Caco-2 (cell line): Measurements from ENCODE around the gene OR7G2. TPM values are rescaled to one million over a fixed set of nuclear protein-coding genes. Genes with fewer than 3 reads are reported as not detected.

Source experiments
- BruUV-seq: library from RNA; stranded (reverse); fragments of 400-500 nt; replicated peaks from 2 replicates; lab custom pipeline; 2021; lab: Mats Ljungman, UMichigan
- CTCF ChIA-PET: fragments of 300-600 bp; sonication (Branson Sonifier 250); formaldehyde crosslinking; loops from one replicate; lab custom pipeline; 2022; ENCODE audit warnings: antibody characterized with exemption; lab: Charles Lee
- POLR2A ChIA-PET: fragments of 300-600 bp; sonication (Branson Sonifier 250); formaldehyde crosslinking; loops from one replicate; lab custom pipeline; 2022; ENCODE audit warnings: antibody characterized with exemption; lab: Charles Lee
- DNase-seq, 2 experiments: peaks; one replicate each; pipeline versions ENCODE4 v3.0.0 to v3.0.0-alpha.2; 2020 to 2022
- H3K27me3 ChIP-seq: replicated peaks from 2 replicates; pipeline ENCODE4 v1.6.0; 2011; ENCODE audit warnings: low read length; ENCODE audit not compliant: control insufficient read depth, insufficient read depth
- H3K36me3 ChIP-seq: 2 replicates; pipeline ENCODE4 v1.5.1; 2011; ENCODE audit warnings: low read length; ENCODE audit not compliant: control insufficient read depth, insufficient read depth
- H3K4me1 ChIP-seq: fragments of 250-450 bp; sonication (Bioruptor Pico); 2 replicates; pipeline ENCODE4 v1.5.1; 2020; ENCODE audit warnings: mild to moderate bottlenecking
- H3K4me3 ChIP-seq: 2 replicates; pipeline ENCODE4 v1.5.1; 2011; ENCODE audit warnings: low read depth, mild to moderate bottlenecking, control low read depth, low read length
- H3K9me3 ChIP-seq: fragments of 250-450 bp; sonication (Bioruptor Pico); 2 replicates; pipeline ENCODE4 v1.5.1; 2020; ENCODE audit warnings: mild to moderate bottlenecking, moderate library complexity
- H3K27ac Mint-ChIP-seq: one replicate; pipeline ENCODE4 v1.8.0; 2022; ENCODE audit warnings: mixed read lengths; ENCODE audit not compliant: unreplicated experiment
- H3K27me3 Mint-ChIP-seq: one replicate; pipeline ENCODE4 v1.8.0; 2022; ENCODE audit warnings: mixed read lengths; ENCODE audit not compliant: insufficient read depth, unreplicated experiment
- H3K36me3 Mint-ChIP-seq: one replicate; pipeline ENCODE4 v1.8.0; 2022; ENCODE audit warnings: mild to moderate bottlenecking, mixed read lengths; ENCODE audit not compliant: insufficient read depth, unreplicated experiment
- H3K4me1 Mint-ChIP-seq: one replicate; pipeline ENCODE4 v1.8.0; 2022; ENCODE audit warnings: low read depth, mixed read lengths; ENCODE audit not compliant: unreplicated experiment
- H3K4me3 Mint-ChIP-seq: one replicate; pipeline ENCODE4 v1.8.0; 2022; ENCODE audit warnings: mild to moderate bottlenecking, moderate library complexity, mixed read lengths; ENCODE audit not compliant: unreplicated experiment
- H3K9me3 Mint-ChIP-seq: one replicate; pipeline ENCODE4 v1.8.0; 2022; ENCODE audit warnings: mixed read lengths; ENCODE audit not compliant: unreplicated experiment
- intact Hi-C: fragments of 100-400 bp; cut with micrococcal nuclease; formaldehyde crosslinking; loops from one replicate; pipeline ENCODE4 v1.10.0; 2022; ENCODE audit not compliant: unreplicated experiment
- total RNA-seq: library from RNA; stranded (reverse); gene quantifications from 2 replicates; pipeline ENCODE4 v1.2.3, GENCODE V29; 2022
- TF ChIP-seq, protein P1 (sequence below), 2 experiments: fragments of 200-600 bp in 1 of 2; IDR thresholded peaks; 1 replicate in 1 of 2; 2 replicates in 1 of 2; pipeline versions ENCODE4 v1.5.1 to v1.8.0; 2011 to 2022; ENCODE audit warnings: antibody characterized with exemption in 1 of 2, control low read depth in 1 of 2, inconsistent platforms in 1 of 2, low read depth in 1 of 2, low read length in 1 of 2, mild to moderate bottlenecking in 1 of 2, moderate library complexity in 1 of 2; ENCODE audit not compliant: insufficient read depth in 1 of 2, severe bottlenecking in 1 of 2, unreplicated experiment in 1 of 2

The OR7G2 gene
- total RNA-seq, 1 experiment from 2014 or later = not detected

DNA sequence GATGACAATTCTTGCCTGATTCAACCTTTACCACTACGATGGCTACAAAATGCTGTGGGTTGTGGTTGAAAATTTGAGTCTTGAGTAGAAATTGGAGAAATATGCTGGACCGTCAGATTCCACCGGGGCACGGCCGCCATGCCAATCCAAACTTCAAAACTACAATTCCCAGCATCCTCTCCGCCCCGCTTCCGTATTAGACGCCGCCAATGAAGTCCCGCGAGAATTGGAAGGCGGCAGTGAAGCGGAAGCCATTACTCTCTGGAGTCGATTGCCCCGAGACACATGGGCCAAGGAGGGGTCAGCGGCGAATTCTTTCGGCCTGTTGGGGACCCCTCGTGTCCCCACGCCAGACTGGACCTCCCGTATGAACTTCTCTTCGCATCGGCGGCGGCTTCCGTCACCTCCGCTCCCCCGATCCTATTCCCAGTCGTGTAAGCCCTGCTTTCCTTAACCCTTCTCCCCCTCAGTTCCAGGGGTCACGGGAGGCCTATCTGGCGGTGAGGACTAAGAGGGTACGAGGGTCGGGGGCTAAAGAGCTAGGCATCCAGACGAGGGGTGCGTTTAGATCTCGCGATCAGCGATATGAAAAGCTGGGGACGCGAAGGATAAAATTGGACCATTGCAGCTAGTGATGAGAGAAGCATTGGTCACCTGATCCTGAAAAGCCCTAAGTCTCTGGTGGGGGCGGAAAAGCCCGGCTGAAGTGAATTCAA is 33.0 kb upstream of the OR7G2 start, which contains the start of gene ZNF317:
Gene ZNF317, plus strand, starts transcription at position 239 of the 716 bp plus-strand sequence. CDS start 15,620 bp downstream, outside the sequence.
- Histone ChIP-seq H3K27me3 (no peaks in the 10 kb centered on the region), H3K4me1 (0 out of 2 replicates have a peak, but pooled peaks cover 7% of the 10 kb centered on the region), H3K4me3 (peak within 1 kb of the TSS; percentile 91), H3K9me3 (peaks cover 25% of the 10 kb centered on the region), H3K36me3 (no peaks in the 10 kb centered on the region; the same call in 1 of the 2 replicates)
- BruUV-seq = no TSS peak
- ChIA-PET CTCF (no interaction called here), POLR2A (no interaction called here)
- no peaks in the 10 kb centered on the region for H3K27me3 Mint-ChIP-seq
- H3K4me1 Mint-ChIP-seq = peaks cover 6% of the 10 kb centered on the region
- TF ChIP-seq, protein P1, sequence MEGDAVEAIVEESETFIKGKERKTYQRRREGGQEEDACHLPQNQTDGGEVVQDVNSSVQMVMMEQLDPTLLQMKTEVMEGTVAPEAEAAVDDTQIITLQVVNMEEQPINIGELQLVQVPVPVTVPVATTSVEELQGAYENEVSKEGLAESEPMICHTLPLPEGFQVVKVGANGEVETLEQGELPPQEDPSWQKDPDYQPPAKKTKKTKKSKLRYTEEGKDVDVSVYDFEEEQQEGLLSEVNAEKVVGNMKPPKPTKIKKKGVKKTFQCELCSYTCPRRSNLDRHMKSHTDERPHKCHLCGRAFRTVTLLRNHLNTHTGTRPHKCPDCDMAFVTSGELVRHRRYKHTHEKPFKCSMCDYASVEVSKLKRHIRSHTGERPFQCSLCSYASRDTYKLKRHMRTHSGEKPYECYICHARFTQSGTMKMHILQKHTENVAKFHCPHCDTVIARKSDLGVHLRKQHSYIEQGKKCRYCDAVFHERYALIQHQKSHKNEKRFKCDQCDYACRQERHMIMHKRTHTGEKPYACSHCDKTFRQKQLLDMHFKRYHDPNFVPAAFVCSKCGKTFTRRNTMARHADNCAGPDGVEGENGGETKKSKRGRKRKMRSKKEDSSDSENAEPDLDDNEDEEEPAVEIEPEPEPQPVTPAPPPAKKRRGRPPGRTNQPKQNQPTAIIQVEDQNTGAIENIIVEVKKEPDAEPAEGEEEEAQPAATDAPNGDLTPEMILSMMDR (IDR thresholded peaks at IDR 0.05; ENCODE audit: insufficient read depth in 1 of 2, low read depth in 1 of 2, low read length in 1 of 2, severe bottlenecking in 1 of 2, unreplicated experiment in 1 of 2) = no peak
- DNase-seq = peak; percentile 88 to 91
- intact Hi-C loops = no loop called here
- peaks cover 19% of the 10 kb centered on the region for H3K9me3 Mint-ChIP-seq
- peaks cover 42% of the 10 kb centered on the region for H3K36me3 Mint-ChIP-seq
- H3K27ac Mint-ChIP-seq = peak within 1 kb of the TSS; percentile 100
- H3K4me3 Mint-ChIP-seq = peak within 1 kb of the TSS; percentile 100

GRCh38 chr19:9139609-9140158 is 32.4 kb upstream of the OR7G2 start:
- peaks cover 13% of the 10 kb centered on the region for H3K9me3 Mint-ChIP-seq
- H3K27me3 Mint-ChIP-seq = no peaks in the 10 kb centered on the region
- TF ChIP-seq, protein P1 (IDR thresholded peaks at IDR 0.05; ENCODE audit: insufficient read depth in 1 of 2, low read depth in 1 of 2, low read length in 1 of 2, severe bottlenecking in 1 of 2, unreplicated experiment in 1 of 2) = no peak
- ChIA-PET CTCF (no interaction called here), POLR2A (no interaction called here)
- DNase-seq = no peak
- peaks cover 6% of the 10 kb centered on the region for H3K4me1 Mint-ChIP-seq
- Histone ChIP-seq H3K36me3 (no peaks in the 10 kb centered on the region; the same call in 1 of the 2 replicates), H3K9me3 (peaks cover 19% of the 10 kb centered on the region), H3K4me1 (0 out of 2 replicates have a peak, but pooled peaks cover 7% of the 10 kb centered on the region), H3K27me3 (no peaks in the 10 kb centered on the region), H3K4me3 (peak overlapping the region; percentile 91)
- peak overlapping the region; percentile 100 for H3K27ac Mint-ChIP-seq
- H3K4me3 Mint-ChIP-seq = peak overlapping the region; percentile 100
- intact Hi-C loops = loop anchor here (5.0 kb wide), 2 partner anchors 488 to 778 kb away; no protein-coding TSS in a partner anchor
- H3K36me3 Mint-ChIP-seq = peaks cover 36% of the 10 kb centered on the region
- BruUV-seq = no TSS peak

DNA sequence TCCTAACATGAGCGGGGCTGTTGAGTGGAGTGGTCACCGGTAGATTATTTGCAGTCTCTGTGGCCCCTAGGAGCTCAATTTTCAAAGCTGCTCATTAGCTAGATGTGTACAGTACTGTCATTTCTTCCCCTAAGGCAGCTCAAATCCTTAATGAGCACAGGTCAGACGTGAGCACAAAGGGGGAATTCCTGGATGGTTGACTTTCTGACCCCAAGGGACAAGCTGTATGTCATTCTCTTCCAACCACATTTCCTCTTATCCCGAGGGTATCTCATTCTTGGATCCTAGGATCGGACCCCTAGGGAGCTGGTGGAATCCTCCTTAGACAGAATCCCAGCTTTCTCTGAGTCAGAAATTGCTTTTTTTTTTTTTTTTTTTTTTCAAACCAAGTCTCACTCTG is 25.1 kb upstream of the OR7G2 start:
- no peaks in the 10 kb centered on the region for H3K4me1 ChIP-seq
- ChIA-PET POLR2A (no interaction called here), CTCF (no interaction called here)
- Mint-ChIP-seq H3K4me1 (no peaks in the 10 kb centered on the region), H3K27ac (no peak overlapping the region), H3K27me3 (peaks cover under 1% of the 10 kb centered on the region), H3K36me3 (no peaks in the 10 kb centered on the region), H3K4me3 (no peak overlapping the region), H3K9me3 (no peaks in the 10 kb centered on the region)
- no peak for DNase-seq
- intact Hi-C loops = no loop called here
- H3K36me3 ChIP-seq = no peaks in the 10 kb centered on the region
- H3K9me3 ChIP-seq = no peaks in the 10 kb centered on the region
- no peak overlapping the region for H3K4me3 ChIP-seq
- TF ChIP-seq, protein P1 (IDR thresholded peaks at IDR 0.05; ENCODE audit: insufficient read depth in 1 of 2, low read depth in 1 of 2, low read length in 1 of 2, severe bottlenecking in 1 of 2, unreplicated experiment in 1 of 2) = no peak
- no TSS peak for BruUV-seq
- H3K27me3 ChIP-seq = no peaks in the 10 kb centered on the region
